ENCODE results near the gene PARD3.
"Not testable (repeated sequence)": the region's sequence is repeated elsewhere in the genome, so short reads cannot be mapped to it uniquely, and the experiment has no call there.

PARD3 gene

DNA sequence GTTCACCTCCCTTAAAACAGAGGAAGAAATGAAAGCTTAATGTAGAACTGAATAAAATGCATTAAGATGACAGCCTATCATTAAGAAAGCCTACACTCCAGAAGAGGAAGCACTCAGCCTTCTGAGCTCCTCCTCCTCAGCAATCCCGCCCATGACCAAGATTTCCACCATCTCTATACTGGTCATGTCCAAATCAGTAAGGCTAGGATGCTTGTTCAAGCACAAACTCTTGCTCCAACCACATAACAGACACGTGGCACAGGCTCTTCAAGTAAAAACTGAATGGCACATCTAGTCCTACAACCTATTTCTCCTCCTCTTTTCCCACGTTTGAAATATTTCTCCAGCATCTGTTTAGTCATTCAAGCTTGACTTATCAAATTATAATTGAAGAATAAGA lies 454.1 kb downstream of the PARD3 start:
- DNase-seq = no peak

DNA sequence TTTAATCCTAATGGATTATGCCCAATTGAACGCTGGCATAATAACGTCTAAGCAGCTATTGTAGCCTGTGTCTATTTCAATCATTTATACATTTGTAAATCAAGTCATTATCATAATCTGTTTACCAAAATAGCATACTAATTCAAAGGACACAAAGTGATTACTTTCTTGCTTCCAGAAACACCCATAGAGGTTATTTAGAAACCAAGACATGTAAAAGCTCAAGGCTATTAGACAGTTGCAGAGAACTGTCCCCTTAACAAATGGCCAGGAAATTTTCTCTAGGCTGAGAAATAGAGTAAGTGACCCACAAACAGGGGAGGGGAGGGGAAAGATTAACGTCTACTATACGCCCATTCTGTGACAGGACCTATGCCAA lies 455.7 kb downstream of the PARD3 start:
- no peak for DNase-seq

DNA sequence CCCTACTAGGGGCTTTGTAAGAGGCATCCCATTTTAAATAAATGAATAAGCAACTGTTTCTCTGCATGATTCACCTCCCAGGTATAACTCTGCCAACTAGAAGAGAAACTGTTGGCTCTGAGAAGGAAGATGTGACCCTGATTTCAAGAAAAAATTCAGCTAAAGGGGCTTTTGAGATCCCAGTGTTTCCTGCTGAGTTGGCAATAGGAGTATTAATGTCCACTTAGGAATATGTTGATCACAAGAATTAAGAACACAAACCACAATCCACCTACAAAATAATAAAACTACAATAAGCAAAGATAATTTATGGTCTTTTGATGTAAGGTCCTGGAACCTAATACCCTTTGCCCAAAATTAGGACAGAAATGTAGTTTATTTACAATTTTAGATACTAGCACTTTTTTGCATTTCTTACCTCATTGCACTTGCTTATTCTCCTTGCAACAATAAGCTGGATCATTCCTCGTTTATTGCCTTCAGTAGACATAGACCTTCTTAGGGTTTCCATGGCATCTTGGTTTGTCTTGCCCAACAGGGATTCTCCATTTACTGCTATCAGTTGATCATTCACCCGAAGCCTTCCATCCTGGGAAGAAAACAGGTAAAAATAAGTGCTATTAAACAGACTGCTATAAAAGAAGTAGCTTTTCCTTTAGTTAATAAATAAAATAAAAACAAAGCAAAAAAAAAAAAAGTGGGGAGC lies 456.2 kb downstream of the PARD3 start:
- DNase-seq = no peak

DNA sequence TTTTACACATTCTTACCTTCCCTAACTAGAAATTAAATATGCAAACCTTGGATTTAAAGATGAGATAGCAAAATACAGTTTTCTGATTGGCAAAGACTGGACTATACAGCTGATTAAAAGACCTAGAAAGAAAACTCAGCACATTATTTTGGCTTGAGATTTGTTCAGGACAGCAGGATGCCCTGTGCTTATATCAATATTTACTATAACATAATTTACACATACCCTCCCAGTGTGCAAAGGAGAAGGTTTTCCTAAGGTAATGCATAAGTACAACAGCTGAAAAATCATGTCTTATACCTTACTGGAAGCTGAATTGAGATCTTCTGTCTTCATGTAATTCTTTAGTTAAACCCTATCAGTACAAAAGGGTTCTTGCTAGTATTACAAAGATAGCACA lies 458.6 kb downstream of the PARD3 start:
- DNase-seq = no peak

DNA sequence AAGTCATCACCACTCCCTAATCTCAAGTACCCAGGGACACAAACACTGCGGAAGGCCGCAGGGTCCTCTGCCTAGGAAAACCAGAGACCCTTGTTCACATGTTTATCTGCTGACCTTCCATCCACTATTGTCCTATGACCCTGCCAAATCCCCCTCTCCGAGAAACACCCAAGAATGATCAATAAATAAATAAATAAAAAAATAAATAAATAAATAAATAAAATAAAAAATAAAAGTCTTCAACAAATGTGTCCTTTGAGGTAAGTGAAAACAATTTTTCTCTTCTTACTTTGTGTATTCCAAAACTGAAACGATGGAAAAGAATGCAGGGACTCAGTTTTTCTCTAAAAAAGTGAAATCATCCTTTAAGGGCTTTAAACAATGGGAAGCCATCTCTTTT lies 461.6 kb downstream of the PARD3 start:
- not testable (repeated sequence) for DNase-seq

DNA sequence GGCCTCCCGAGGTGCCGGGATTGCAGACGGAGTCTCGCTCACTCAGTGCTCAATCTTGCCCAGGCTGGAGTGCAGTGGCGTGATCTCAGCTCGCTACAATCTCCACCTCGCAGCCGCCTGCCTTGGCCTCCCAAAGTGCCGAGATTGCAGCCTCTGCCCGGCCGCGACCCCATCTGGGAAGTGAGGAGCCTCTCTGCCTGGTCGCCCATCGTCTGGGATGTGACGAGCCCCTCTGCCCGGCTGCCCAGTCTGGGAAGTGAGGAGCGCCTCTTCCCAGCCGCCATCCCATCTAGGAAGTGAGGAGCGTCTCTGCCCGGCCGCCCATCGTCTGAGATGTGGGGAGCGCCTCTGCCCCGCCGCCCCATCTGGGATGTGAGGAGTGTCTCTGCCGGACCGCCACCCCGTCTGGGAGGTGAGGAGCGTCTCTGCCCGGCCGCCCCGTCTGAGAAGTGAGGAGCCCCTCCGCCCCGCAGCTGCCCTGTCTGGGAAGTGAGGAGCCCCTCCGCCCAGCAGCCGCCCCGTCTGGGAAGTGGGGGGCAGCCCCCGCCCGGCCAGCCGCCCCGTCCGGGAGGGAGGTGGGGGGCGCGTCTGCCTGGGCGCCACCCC lies 462.4 kb downstream of the PARD3 start:
- not testable (repeated sequence) for DNase-seq

DNA sequence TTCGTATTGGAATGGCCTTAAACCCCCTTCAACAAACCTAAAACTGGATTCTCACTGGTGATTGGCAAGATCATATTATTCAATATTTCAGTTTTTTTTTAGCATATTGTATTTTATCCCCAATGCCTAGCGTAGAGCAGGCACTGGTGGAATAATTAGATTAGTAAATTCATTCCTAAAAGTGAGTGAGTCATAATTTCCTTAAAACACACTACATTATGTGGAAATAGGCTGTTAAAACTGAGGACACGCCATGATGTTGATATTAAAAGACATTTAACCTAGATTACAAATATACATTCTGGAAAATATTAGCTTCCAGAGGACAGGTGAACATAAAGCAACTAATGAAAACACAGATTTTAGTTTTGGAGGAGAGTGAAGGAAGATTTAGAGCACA lies 463.9 kb downstream of the PARD3 start:
- DNase-seq = no peak

DNA sequence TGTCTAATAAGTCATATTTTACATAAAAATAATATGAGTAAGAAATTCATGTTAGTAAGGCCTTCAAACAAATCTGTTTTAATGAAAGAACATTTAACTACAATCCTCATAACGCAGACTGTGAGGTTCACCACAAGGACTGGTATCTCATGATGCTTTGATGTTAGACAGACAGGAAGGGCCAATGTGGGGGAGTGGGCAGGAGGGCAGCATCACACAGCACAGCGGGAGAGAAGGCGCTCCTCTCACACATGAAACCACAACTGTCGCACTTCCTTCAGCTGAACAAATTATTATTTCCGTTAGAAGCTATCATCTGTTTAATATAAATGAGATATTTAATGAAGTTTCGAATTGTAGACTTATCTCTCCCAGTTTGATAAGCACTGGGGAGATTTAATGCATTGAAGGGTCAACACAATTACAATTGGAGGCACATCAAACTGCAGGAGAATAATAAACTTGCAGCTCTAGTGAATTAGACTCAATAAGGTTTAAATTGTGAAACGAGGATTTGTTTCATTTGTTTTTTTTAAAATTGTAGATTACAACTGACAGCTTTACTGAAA lies 466.1 kb downstream of the PARD3 start:
- DNase-seq = no peak

DNA sequence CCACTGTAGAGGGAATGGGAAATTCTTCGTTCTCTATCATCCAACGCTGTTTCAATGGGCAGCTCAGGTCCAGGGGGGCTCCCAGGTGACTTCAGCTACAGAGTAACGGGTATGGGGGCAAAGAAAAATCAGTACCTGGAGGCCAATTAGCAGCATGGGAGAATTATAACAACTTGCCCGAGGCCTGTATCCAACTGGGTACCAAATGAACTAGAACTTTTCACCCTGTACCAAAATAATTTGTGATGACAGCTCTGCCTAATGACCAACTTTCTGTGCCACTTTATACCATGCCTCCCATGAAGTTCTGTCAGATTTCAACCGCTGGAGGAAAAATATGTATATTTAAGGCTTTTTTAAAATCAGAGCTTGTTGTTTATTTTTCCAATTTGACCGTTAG lies 467.1 kb downstream of the PARD3 start:
- DNase-seq = no peak

DNA sequence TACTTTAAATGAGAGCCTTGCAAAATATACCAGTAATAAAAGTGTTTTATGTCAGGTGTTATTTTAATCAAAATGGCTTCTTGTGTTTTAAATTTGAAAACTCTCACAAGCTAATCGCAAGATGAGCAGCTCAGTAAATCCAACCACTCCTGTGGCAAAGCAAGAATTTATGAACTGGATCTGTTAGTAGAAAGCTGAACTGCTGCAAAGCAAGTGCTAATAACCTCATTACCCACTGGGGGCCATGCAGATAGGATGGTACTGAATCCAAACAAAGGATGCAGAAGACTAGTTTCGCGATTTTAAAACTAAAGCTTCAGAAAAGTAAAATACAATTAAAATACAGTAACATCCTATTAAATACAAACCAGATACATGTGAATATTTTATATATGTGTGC lies 468.0 kb downstream of the PARD3 start:
- no peak for DNase-seq

DNA sequence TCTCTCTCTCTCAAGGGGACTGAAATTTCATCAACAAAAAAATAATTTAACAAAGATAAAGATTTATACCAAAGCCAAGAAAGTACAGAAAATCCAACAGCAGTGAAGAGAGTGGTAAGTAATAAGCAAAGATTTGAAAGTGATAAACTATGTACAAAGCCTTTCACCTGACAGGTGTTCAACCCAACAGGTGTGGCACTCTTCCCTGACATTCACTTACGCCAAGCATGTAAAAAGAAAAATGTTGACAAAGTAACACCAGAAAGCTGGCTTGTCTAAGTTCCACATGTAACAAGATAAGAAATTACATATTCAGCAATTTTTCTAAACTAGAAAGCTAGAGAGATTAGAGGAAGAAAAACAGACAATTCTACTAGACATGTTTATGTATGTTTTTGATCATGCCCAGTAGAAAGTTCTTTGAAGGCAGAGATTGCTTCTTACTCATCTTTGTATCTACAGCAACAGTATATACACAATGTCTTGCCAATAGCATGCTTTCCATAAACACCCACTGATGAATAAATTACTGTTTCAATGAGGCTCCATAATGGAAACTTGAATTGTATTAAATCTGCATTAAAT lies 468.5 kb downstream of the PARD3 start:
- DNase-seq = no peak

DNA sequence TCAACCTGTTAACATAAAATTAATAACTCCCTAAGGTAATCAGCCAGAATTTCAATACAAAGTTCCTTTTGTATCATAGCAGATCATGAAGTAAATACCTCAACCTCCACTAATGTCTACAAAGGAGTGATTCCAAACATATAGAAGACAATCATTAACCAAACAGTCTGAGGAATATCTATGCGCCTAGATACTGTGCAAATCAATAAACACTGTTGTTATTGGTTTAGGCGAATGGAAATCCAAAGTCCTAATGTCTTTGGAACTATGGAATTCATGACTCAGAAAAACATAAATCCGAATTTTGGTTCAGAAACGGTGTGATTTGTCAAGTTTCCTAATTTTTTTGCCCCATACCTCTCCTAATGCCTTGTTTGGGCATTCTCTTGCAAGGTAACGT lies 469.7 kb downstream of the PARD3 start:
- no peak for DNase-seq

DNA sequence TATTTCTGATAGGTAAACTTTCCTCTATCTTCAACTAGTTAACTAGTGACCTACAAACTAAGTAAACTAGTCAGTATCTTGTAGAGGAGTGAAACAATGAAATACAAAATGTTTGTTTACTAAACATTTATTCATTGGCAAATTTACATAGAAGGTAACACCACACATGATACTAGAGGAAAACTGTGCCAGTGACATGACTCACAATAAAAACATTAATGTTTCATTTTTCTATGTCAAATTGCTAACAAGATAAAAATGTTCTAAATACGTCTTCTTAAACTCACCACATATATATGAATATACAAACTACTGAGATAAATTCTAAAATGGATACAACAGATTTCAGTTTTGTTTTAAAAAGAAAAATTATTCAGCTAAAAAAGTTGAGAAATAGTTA lies 471.3 kb downstream of the PARD3 start:
- DNase-seq = no peak

DNA sequence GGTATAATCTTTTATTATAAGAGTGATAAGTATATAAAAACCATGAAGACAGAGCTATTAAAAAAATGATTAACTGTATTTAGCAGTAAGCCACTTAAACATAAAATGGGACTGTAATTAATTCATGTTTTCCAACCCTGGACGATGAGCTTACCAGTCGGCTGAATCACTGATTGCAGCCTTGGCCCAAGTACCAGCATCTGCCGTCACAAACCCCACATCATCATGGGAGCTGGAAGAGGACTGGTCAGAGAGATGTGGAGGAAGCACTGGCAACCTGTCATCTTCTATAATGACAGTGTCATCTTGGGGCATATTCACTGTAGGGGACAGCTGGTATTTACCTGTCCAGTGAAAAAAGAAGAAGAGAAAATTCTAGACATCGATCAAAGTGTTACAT lies 473.6 kb downstream of the PARD3 start:
- DNase-seq = no peak

DNA sequence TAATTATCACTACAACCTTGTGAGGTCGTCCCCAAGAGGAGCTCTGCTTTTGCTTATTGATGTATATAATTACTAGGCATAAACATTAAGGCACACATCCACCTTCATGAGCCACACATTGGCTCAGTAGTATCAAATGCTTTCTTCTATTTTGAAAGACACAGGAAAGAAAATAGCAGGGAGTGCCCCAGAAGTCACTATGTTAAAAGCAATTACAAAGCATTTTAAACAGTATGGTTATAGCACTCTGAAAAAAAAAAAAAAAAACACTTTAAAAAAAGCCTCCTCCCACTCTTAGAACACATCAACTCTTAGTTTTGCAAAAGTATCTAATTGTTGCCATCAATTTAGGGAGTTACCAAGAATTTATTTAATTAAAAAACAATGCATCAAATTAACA lies 474.2 kb downstream of the PARD3 start:
- DNase-seq = no peak

DNA sequence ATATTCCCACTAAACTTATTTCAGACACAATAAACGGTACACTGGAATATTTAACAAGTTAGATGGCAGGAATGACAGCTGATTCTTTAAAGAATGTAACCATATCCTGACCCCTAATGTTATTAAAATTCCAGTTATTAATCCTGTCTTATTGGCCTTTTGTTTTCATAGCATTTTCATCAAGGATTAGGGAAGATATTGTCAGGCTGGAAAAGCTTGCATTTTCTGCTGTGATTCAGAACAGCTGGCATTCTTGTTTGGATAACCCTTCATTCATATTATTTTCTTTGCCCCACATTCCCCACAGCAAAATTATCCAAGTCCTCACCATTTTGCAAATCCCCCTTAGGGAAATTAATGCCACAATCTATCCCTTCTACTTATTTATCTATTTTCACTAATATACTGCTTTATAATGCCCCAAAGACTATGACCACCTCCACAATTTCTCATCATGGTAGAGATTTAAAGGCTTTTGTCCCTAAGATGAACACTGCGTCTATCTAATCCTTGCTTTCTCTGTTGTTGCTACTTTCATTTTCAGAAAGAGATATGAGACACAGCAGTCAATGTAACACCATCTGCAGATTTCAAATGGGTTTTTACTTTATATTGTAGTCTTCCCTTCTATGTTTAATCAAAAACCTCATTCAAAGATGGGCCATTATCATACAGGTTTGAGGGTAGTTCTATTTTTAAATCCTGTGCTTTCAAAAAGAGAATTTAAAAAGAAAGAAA lies 475.1 kb downstream of the PARD3 start:
- no peak for DNase-seq

DNA sequence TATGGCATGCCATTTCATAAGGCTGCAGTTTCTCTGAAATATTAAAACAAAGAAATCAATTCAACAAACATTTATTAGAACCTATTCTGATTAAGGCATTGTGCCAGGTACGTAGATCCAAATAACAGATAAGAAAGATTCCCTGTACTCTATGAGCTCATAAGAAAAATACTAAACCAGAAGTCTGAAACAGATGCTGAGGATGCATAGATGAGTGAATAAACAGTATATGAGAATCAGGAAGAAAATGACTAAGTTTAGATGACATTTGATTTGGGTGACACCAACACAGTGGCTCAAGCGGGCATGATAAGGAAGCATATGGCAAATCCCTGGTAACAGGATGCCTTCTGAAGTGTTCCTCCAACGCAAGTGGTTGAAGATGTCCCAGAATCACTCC lies 477.2 kb downstream of the PARD3 start:
- DNase-seq = no peak

DNA sequence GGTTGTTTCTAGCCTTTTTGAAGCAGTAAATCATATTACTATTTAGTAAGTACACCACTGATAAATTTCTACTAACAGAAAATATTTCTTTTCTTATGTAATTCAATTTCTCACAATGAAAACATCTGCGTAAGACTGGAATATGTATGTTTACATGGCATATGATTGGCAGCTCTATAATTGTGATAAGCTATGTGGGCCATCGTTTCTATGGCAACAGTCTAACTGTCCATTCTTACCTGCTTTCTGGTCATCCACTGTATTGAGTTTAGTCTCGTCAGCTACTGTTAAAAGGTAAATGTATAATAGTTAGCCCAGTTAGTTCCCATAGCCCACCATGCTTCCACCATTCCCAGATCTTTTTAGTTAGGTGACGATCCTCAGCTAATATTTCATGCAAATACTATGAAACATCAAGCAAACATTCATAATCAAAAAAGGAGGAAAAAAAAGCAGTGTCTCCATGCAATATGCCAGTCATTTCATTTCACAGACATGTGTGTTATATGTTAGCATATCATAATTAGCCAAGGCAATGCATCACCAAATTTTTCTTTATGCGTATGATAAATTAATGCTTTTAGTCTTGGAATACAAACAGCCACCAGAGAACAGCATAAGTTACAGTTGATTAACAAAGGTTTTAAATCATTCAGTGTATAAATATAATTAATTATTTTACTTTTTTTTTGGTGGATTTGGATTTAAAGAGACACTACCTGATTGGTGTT lies 479.0 kb downstream of the PARD3 start:
- no peak for DNase-seq

DNA sequence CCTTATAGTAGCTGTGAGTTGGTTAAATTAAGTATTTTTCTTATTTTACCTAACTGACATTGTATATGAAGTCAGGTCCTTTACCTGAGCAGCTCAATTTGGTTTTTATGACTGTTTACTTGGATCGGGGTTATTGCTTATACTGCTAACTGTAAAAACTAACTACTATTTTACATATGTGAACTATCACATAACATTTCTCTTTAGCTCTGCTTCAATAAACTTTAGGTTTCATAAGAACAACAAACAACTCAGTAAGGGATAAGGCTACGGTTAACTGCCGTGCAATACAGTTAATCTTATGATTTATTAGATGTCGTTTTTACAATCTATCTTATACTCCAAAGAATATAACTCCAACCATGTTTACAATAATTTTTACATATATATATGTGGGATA lies 480.2 kb downstream of the PARD3 start:
- no peak for DNase-seq

DNA sequence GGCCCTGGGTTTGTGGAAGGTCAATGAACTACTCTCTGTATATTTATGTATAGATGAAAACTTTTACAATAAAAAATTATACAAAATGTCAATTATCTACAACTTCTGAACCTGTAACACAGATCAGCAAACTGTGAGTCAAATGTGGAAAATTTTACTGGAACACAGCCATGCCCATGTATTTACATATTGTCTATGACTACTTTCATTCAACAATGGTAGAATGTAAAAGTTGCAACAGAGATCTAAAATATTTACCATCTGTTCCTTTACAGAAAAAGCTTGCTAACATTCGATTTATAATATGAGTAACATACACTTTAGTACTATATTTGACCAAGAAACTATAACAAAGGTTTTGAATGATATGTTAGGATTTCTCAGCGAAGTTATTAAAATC lies 481.6 kb downstream of the PARD3 start:
- DNase-seq = no peak

DNA sequence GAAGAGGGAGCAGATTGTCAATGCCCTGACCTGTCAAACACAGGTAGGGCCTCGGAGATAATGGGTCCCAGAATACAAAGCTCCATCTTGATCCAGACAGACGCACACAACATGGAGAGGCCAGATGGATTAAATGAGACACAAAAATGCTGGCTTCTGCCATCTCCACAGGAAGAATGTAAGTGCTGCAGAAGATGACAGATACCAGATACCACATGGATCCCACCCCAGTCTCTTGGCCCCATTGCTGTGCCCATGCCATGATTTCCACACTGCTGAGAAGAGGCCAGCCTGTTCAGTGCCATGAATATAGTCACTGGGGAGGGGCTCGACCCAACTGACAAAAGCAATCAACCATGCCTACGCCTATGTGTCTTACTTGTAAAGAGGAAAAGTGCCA lies 487.9 kb downstream of the PARD3 start:
- DNase-seq = no peak

DNA sequence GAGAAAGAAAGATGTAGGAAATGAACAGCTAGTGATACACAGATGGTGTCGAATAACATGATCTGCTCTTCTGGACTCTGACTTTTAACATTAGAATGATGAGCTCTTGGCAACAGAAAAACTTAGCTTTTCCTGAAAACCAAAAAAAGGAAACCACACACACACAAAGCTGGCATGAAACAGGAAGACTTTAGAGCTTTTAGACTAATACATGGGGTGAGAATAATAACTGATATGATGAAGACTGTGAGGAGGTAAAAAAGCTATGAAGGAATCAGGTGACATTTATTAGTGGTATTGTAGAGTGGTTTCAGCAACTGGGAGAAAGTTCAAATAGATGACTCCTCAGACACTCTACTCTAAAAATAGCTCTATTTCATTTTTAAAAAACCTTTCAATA lies 491.9 kb downstream of the PARD3 start:
- no peak for DNase-seq

DNA sequence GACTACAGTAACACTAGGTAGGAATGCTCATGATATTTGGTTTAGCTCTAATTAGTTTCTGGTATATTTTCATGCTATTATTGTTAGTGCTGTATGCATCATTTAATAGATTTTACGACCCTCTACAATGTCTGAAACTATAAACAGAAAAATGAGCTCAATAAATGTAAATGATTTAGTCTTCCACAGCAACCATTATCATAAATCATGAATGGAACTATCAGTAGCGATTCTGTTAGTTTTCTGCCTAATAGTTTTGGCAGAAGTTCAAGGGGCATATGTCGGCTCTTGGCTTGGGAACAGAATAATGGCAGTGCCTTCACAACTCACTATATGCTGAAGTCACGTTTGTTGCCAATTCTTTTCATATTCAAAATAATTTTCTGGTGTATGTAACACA lies 494.8 kb downstream of the PARD3 start:
- DNase-seq = no peak

Data from CD4-positive, alpha-beta T cell treated with Interleukin-10 for 1 hour (primary cell).